ENCODE results near the gene FBN1.
A peak's percentile ranks its signal among the peaks of the same experiment; 100 is the strongest.

The FBN1 gene

DNA sequence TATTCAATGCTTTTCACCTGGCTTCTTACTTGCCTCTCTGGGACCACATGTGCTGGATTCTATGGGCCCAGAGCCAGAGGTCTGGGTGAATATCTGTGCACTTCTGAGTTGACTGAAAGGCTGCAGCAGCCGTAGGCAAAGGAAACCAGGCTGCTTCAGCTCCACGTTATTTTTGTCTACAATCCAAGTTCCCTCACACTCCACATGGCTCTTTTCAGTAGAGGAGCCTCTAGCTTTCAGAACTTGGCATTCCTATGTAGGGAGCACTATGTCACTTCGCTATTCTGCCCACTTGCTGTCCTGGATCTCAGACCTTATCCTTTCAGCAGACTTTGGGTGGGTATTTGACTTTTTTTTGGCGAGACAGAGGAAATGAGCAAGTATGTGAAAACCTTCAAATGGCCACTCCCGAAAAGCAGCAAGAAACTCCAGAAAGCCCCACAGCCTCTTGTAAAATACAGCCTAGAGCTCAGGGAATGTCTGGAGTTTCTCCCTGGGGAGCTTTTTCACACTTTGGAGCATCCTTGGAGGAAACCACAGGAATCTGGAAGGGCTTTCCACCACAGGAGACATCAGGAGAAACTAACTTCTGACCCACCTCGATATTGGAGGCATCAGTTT lies 233.4 kb downstream of the FBN1 start:
- H3K4me3 ChIP-seq (replicated peaks; ENCODE audit: low read depth, low read length): no peak overlapping the region
- peak; percentile 64 for DNase-seq (ENCODE audit: low read depth)
- TF ChIP-seq, protein P1, sequence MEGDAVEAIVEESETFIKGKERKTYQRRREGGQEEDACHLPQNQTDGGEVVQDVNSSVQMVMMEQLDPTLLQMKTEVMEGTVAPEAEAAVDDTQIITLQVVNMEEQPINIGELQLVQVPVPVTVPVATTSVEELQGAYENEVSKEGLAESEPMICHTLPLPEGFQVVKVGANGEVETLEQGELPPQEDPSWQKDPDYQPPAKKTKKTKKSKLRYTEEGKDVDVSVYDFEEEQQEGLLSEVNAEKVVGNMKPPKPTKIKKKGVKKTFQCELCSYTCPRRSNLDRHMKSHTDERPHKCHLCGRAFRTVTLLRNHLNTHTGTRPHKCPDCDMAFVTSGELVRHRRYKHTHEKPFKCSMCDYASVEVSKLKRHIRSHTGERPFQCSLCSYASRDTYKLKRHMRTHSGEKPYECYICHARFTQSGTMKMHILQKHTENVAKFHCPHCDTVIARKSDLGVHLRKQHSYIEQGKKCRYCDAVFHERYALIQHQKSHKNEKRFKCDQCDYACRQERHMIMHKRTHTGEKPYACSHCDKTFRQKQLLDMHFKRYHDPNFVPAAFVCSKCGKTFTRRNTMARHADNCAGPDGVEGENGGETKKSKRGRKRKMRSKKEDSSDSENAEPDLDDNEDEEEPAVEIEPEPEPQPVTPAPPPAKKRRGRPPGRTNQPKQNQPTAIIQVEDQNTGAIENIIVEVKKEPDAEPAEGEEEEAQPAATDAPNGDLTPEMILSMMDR (IDR thresholded peaks at IDR 0.05; ENCODE audit: low read length, missing control alignments): no peak

DNA sequence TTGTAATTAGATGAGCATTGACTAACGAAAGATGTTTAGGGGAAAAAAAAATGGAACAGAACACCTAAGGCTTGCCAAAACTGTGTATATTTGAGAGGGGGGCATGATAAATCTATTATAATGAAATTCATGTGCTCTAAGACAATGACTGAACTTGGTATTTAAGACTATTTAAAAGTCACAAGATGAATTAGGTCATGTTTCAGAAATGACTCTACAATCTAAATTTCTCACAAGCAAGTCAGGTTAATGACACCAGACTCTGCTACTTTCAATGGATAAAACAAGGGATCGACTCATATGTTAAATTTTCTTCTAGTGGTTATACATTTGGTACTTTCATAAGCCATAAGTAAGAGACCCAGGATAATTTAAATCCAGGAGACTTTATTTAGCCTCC lies 235.9 kb downstream of the FBN1 start:
- no peak overlapping the region for H3K4me3 ChIP-seq (replicated peaks; ENCODE audit: low read depth, low read length)
- TF ChIP-seq, protein P1 (IDR thresholded peaks at IDR 0.05; ENCODE audit: low read length, missing control alignments): no peak
- no peak for DNase-seq (ENCODE audit: low read depth)

DNA sequence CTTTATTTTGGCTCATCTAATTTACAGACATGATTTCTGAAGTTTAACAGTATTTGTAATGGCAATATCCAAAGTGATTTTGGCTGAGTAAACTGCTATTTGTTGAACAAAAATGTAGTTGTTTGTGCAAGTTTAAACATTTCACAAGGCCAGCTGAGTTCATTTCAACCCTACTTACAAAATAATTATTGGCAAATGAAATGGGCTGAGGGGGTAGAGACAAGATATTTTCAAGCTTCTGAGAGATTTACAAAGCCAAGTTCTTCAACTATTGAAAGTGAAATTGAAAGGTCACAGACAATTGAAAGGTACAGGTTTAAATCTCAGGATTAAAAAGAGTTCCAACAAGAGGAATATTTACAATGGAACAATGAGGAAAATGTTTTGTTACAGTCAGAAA lies 237.2 kb downstream of the FBN1 start:
- no peak for DNase-seq (ENCODE audit: low read depth)
- TF ChIP-seq, protein P1 (IDR thresholded peaks at IDR 0.05; ENCODE audit: low read length, missing control alignments): no peak
- H3K4me3 ChIP-seq (replicated peaks; ENCODE audit: low read depth, low read length): no peak overlapping the region

DNA sequence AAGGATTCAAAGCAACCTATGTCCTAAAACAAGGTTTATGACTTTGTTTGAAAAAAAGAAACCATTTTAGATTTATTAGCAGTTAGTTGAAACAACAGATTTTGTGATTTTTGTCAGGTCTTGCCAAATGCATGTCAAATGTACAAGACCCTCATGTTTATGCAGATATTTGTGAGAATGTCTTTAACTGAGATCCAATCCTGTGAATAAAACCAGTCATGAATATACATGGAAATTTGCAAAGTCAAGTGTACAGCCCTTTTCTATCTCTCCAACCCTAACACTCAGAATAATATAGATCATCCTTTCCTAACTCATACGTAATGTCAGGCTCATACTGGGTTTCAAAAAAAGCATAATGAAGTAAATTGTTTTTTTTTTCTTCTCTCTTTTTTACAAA lies 237.9 kb downstream of the FBN1 start:
- no peak overlapping the region for H3K4me3 ChIP-seq (replicated peaks; ENCODE audit: low read depth, low read length)
- TF ChIP-seq, protein P1 (IDR thresholded peaks at IDR 0.05; ENCODE audit: low read length, missing control alignments): no peak
- DNase-seq (ENCODE audit: low read depth): no peak

DNA sequence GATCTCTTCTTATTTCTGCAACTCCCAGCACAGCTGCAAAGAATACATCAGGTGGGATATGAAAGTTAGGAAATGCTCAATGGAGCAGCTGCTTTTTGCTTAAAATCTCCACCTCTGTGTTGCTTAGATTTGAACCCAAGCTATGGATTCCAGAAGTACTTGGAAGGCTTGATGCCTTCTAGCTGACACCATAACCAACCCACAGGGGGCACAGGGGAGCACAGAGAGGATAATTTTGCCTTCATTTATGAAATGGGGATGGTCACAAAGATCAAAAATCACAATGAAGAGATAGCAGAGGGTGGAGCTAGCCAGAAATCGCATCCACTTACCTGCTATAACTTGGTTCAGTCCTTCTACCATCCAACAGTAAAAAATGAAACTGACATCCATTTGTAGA lies 238.6 kb downstream of the FBN1 start:
- no peak for DNase-seq (ENCODE audit: low read depth)
- no peak overlapping the region for H3K4me3 ChIP-seq (replicated peaks; ENCODE audit: low read depth, low read length)
- TF ChIP-seq, protein P1 (IDR thresholded peaks at IDR 0.05; ENCODE audit: low read length, missing control alignments): peak; percentile 40

DNA sequence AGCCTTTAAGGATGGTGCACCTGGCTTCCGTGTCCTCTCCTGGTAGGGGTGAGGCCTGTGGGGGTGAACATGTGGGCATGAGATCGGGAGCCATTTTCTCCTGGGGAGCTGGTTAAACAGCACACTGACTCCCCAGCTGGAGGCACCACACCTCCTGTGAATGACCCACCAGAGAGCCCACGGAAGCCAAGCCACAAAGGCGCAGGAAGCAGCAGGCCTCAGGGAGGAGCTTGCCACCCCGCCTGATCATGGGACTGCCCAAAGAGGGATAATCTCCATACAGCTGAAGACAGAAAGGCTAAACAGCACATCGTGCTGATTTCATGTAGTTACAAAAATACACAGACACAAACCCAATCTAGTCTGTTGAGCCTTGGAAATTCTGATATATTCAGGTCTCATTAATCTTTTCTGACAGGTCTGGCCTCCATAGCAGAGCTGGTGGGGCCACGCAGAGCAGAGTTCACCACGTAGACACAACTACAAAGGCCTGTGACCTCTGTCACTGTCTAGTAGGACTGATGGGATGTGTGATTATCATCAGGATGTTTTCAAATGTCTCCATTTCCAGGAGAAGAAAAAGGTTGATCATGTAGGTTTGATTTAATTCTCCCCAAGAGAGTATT lies 239.1 kb downstream of the FBN1 start:
- TF ChIP-seq, protein P1 (IDR thresholded peaks at IDR 0.05; ENCODE audit: low read length, missing control alignments): no peak
- no peak for DNase-seq (ENCODE audit: low read depth)
- no peak overlapping the region for H3K4me3 ChIP-seq (replicated peaks; ENCODE audit: low read depth, low read length)

Data from fibroblast of pulmonary artery (primary cell).